Hepatocyte (in vitro differentiated cells): ENCODE data around the gene ANKAR.

ENCODE experiments used
- EZH2 ChIP-seq: fragments of 200-600 bp; sonication (generic); IDR thresholded peaks from 2 replicates; pipeline ENCODE4 v1.6.1; 2016; ENCODE audit warnings: antibody characterized with exemption, mild to moderate bottlenecking, borderline replicate concordance
- EZH2phosphoT487 ChIP-seq: fragments of 200-600 bp; sonication (generic); IDR thresholded peaks from one replicate; pipeline ENCODE4 v1.6.1; 2018; ENCODE audit warnings: antibody characterized with exemption, mild to moderate bottlenecking, low read depth, moderate library complexity; ENCODE audit not compliant: unreplicated experiment, severe bottlenecking
- TF ChIP-seq, protein P1 (sequence below): fragments of 200-600 bp; sonication (generic); IDR thresholded peaks from 2 replicates; pipeline ENCODE4 v1.5.1; 2016; ENCODE audit warnings: antibody characterized with exemption, mild to moderate bottlenecking; ENCODE audit not compliant: poor library complexity

DNA sequence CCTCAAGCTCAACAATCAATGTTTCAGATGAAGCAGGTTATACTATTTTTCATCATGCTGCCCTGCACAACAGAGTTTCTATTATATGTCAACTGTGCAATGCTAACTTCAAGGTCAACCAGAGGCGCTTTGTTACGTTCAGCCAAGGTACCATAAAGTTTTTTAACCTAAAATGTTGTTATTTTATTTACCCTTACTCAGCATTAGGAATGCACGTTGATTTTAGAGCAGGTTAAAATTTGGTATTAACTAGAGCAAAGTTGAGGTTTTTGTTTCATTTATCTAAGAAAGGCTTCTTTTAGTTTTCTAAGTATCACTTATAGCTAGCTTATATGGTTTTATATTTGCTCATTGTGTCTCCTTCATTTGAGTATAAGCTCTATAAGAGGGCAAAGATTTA, 21.8 kb downstream of the ANKAR start:
- TF ChIP-seq, protein P1, sequence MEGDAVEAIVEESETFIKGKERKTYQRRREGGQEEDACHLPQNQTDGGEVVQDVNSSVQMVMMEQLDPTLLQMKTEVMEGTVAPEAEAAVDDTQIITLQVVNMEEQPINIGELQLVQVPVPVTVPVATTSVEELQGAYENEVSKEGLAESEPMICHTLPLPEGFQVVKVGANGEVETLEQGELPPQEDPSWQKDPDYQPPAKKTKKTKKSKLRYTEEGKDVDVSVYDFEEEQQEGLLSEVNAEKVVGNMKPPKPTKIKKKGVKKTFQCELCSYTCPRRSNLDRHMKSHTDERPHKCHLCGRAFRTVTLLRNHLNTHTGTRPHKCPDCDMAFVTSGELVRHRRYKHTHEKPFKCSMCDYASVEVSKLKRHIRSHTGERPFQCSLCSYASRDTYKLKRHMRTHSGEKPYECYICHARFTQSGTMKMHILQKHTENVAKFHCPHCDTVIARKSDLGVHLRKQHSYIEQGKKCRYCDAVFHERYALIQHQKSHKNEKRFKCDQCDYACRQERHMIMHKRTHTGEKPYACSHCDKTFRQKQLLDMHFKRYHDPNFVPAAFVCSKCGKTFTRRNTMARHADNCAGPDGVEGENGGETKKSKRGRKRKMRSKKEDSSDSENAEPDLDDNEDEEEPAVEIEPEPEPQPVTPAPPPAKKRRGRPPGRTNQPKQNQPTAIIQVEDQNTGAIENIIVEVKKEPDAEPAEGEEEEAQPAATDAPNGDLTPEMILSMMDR: no peak
- TF ChIP-seq EZH2 (no peak), EZH2phosphoT487 (no peak)
